ENCODE data around the gene TLR2.
A peak's percentile ranks its signal among the peaks of the same experiment; 100 is the strongest.

The TLR2 gene

GRCh38 chr4:153733751-153734448, 49.8 kb downstream of the TLR2 start:
- no peak for DNase-seq

- no peak for DNase-seq
Measured at GRCh38 chr4:153735906-153736461, 51.9 kb downstream of the TLR2 start.

GRCh38 chr4:153741541-153741940, 57.5 kb downstream of the TLR2 start:
- no peak for DNase-seq

GRCh38 chr4:153745651-153746050, 61.6 kb downstream of the TLR2 start:
- DNase-seq, result no peak

- DNase-seq, result no peak
Measured at GRCh38 chr4:153747406-153747955, 63.4 kb downstream of the TLR2 start.

GRCh38 chr4:153748378-153748777, 64.3 kb downstream of the TLR2 start:
- DNase-seq, result no peak

GRCh38 chr4:153750197-153750817, 66.2 kb downstream of the TLR2 start:
- DNase-seq, result peak; percentile 26 to 37 (median 32)

- DNase-seq, result no peak
Measured at GRCh38 chr4:153755186-153755585, 71.1 kb downstream of the TLR2 start.
